Urothelium cell line (cell line): Measurements from ENCODE around the gene KIAA1671.
A peak's percentile ranks its signal among the peaks of the same experiment; 100 is the strongest.

ENCODE experiments used
- DNase-seq: peaks from one replicate; pipeline ENCODE4 v3.0.0; 2011; ENCODE audit warnings: low spot score, mixed read lengths
- FAIRE-seq: peaks from 2 replicates; lab custom pipeline; 2011; peaks lifted over from hg19 to GRCh38; lab: Jason Lieb, UNC

The KIAA1671 gene

DNA sequence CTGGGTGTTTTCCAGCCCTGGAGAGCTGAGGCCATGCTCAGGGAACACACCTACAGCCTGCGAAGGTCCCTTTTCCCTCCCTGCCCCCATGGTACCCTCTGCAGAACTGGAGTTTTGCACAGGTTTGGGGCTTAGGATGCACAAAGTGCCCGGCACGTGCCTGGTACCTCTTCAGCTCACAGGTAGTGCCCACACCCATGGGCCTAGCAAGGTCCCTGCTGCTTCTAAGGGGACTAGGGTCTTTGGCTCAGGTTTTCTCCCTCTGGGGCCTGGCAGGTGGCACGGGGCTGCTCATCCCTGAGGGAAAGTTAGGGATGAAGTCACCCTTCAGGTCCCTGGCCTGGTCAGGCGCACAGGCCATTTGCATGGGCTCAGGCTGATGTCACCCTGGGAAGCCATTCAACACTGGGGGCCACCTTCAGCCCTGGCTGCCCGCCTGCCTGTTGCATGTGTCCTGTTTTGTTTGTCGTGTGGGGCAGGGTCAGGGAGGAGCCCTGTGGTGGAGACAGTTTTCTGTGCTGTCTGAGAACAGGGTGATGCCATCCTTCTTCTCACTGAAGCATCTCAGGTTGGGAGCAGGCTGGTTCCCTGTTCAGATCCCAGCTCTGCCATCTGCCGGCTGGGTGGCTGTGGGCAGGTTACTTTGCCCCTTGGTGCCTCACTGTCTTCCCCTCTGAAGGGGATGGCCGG lies 178.8 kb downstream of the KIAA1671 start:
- DNase-seq (no peak), FAIRE-seq (no peak)

DNA sequence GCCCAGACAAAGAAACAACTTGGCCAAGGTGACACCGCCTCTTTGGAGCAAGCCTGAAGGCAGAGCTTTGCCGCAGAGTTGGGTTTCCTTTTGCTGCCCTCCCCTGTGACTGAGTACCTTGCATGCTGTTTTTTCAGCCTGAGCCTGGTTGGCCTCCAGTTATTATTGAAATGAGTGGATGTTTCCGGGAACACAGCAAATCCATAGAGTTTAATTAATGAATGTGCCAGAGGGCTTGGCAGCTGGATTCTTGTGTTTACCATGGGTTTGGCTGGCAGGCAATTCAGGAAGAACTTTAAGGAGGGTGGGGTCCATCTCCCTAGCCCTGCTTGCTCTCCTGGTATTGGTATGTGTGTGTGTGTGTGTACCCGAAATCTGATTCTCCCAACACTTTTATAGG lies 181.5 kb downstream of the KIAA1671 start:
- DNase-seq, result no peak
- peak; percentile 73 for FAIRE-seq

GRCh38 chr22:25134451-25134850 lies 181.9 kb downstream of the KIAA1671 start:
- no peak for DNase-seq
- FAIRE-seq, result peak; percentile 82

DNA sequence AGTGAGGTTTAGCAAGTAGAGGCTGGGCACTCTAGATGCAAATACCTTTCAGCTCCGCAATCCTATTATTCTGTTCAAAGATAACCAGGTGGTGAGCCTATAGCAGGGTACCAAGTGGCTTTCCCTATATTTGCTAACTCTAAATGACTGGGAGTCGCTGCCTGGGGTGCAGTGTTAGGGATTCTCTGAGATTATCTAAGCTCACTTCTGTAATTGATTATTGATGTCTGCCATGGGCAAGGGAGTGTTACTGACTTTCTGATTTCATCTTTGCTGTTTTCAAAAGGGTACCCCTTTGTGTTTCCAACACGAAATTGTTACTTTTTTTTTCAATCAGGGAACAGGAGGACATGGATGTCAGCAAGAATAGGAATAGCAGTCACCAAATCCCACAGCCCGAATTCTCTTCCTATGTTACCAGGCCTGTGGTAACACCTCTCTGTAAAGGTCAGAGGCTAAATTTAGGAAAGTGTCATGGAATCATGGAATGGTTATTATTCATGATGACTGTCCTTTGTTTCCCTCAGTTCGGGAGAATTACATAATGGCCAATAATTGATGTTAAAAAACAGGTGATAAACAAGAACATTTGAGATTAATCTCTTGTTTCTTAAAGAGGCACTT lies 184.5 kb downstream of the KIAA1671 start:
- no peak for DNase-seq
- peak; percentile 97 for FAIRE-seq

GRCh38 chr22:25137577-25138525 lies 185.3 kb downstream of the KIAA1671 start:
- FAIRE-seq (peak; percentile 96), DNase-seq (no peak)

DNA sequence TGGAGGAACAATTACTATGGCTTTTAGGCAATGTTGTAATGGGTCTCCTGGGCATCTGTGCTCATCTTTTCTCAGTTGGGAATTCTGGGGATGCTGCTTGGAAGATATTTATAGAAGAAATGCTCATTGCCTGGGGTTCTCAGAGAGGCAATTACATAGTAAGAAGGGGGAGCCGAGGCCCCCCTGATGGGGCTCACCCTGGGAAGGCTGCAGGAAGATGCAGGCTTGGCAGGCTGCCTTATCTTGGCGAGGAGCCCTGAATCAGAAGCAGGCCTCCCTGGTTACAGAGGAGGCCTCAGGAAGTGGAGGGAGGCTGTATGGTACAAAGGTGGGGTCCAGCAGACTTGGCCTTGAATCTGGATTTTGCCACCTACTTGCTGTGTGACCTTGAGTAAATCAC lies 186.5 kb downstream of the KIAA1671 start:
- FAIRE-seq (peak; percentile 94), DNase-seq (no peak)

GRCh38 chr22:25142102-25142501 lies 189.6 kb downstream of the KIAA1671 start:
- FAIRE-seq, result peak; percentile 95
- no peak for DNase-seq

- DNase-seq (no peak), FAIRE-seq (peak; percentile 95)
These were observed 190.9 kb downstream of the KIAA1671 start for GRCh38 chr22:25143156-25144076.

- no peak for FAIRE-seq
- DNase-seq, result no peak
These were observed 192.0 kb downstream of the KIAA1671 start for GRCh38 chr22:25144522-25144921.

- FAIRE-seq, result peak; percentile 83
- DNase-seq, result no peak
These were observed 193.8 kb downstream of the KIAA1671 start for GRCh38 chr22:25146307-25146706.

- DNase-seq (no peak), FAIRE-seq (peak; percentile 84)
These were observed 194.6 kb downstream of the KIAA1671 start for GRCh38 chr22:25146906-25147641.

- FAIRE-seq (no peak), DNase-seq (no peak)
These were observed 195.1 kb downstream of the KIAA1671 start for GRCh38 chr22:25147642-25147928.

DNA sequence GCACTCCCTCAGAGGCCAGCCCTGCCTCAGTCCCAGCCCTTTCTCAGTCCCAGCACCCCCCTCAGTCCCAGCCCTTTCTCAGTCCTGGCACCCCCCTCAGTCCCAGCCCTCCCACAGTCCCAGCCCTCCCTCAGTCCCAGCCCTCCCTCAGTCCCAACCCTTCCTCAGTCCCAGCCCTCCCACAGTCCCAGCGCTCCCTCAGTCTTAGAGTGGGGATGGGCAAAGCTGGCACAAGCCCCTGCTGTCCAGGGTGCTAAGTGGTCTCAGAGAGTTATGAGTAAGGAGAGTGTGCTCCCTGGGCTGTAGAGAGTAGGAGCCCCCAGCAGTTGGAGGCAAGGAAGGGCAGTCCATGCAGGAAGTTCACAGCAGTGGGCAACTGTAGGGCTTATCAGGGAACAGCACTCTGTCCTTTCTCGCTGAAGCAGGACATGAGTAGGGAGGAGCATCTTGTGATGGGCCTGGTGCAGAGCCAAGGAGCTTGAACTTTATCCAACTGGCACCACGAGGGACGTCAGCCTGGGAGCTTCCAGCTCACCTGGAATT lies 195.7 kb downstream of the KIAA1671 start:
- FAIRE-seq, result peak; percentile 96

GRCh38 chr22:25149014-25149413 lies 196.5 kb downstream of the KIAA1671 start:
- DNase-seq (no peak), FAIRE-seq (peak; percentile 92)

More for the DNA sequence above, 195.7 kb downstream of the KIAA1671 start:
- no peak for DNase-seq

DNA sequence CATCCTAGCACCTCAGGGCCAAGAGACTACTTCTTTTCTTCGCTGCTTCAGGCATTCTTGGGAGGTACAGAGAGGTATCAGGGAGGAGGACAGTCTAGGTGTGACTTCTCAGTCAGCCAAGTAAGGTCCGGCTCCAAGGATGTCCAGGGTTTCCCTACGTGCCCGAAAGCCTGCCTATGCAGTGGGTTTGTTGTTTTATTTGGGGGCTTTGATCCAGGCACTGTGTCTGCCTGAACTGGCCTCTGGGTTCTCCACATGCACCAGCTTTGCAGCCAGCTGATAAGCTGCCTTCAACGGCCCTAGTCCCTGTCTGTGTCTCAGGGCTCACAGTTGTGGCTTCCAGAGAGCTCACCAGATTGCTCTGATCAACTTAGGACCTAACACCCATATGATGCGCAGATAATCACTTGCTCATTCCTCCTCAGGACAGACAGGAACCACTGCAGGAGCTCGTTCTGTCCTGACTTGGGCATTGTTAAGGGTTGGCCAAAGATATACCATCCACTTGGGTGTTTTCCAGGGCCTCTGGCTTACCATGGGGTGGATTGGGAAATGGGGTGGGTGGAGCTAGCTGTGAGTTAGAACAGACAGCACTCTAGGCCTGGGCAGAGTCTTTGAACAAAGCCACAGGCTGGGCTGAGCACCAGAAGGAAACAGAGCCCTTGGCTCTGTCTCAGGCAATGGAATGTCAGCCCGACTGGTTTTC lies 201.6 kb downstream of the KIAA1671 start:
- no peak for DNase-seq
- FAIRE-seq, result peak; percentile 80

DNA sequence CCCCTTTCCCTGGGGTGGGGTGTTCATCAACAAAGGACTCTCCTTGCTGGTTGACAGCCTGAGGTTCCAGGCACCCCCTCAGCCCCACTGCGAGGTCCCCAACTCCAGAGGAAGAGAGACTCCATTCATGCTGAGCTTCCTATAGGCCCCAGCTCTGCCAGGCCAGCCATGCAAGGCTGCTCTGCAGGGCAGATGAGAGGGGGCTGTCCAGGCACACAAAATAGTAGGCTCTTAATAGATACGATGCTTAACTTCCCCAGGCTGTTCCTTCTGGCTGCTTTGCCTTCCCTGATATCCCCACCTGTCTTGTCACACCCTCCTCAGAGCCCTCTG lies 202.1 kb downstream of the KIAA1671 start:
- no peak for FAIRE-seq
- DNase-seq, result no peak

GRCh38 chr22:25156736-25157135 lies 204.2 kb downstream of the KIAA1671 start:
- DNase-seq (no peak), FAIRE-seq (no peak)

DNA sequence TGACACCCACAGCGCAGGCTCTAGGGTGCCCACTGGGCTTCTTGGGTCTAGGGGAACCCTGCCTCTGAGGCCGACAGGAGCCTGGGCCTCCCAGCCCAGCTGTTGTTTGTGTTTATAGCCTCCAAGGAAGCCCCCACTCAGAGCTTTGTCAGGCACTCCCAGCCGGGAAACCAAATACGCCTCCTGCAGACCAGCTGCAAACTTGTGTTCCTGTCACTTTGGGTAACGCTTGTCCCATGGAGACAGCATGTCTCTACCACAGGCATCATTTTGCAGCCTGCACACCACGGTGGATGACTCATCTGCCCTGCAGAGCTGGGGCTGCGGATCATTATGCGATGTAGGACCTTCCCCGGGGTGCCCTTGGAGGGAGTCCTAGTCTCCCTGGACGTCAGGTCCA lies 206.5 kb downstream of the KIAA1671 start:
- no peak for FAIRE-seq
- DNase-seq, result no peak
